ENCODE measurements around the gene TNFAIP8L3.

DNA sequence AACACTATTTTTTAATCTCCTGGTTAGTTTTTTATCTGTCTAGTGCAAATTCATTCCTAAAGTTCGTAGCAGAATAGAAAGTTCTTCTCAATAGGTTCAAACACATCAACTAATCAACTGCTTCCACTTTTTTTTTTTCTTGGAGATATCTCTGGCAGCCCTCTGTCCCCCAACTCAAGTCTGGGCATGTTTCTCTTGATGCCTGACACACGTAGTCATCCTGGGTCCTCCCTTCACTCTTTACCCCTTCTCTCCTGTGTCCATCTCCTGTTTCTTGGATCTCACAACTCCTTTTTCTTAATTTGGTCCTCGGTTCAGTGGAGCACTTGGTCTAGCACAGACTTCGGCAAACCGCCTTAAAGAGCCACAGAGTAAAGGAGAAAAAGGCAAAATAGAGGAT lies 14.4 kb downstream of the TNFAIP8L3 start:
- no peak for TF ChIP-seq CTCF (IDR thresholded peaks at IDR 0.05)
- no peak for TF ChIP-seq EP300 (IDR thresholded peaks at IDR 0.05)
